NCI-H1048 (cell line): Measurements from ENCODE around the gene LRBA.

Source experiments
- DNase-seq: peaks from one replicate; lab custom pipeline; 2025; lab: John Stamatoyannopoulos, UW

LRBA gene

DNA sequence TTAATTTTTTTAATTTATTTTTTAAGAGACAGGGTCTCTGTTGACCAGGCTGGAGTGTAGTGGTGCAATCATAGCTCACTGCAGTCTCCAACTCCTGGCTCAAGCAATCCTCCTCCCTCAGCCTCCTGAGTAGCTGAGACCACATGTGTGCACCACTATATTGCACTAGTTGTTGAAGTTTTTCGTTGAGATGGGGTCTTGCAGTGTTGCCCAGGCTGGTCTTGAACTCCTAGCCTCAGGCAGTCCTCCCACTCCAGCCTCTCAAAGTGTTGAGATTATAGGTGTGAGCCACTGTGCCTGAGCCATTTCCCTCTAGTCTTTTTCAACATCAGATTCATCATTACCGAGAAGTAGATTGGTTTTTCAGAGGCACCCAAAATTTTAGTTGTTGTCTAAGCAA lies 771.2 kb downstream of the LRBA start:
- DNase-seq, result no peak

- DNase-seq, result peak; percentile 33
Observed at GRCh38 chr4:150242820-150243458, 772.1 kb downstream of the LRBA start.

- DNase-seq, result no peak
Observed at GRCh38 chr4:150240011-150240410, 775.1 kb downstream of the LRBA start.

GRCh38 chr4:150238591-150238990 lies 776.5 kb downstream of the LRBA start:
- no peak for DNase-seq

DNA sequence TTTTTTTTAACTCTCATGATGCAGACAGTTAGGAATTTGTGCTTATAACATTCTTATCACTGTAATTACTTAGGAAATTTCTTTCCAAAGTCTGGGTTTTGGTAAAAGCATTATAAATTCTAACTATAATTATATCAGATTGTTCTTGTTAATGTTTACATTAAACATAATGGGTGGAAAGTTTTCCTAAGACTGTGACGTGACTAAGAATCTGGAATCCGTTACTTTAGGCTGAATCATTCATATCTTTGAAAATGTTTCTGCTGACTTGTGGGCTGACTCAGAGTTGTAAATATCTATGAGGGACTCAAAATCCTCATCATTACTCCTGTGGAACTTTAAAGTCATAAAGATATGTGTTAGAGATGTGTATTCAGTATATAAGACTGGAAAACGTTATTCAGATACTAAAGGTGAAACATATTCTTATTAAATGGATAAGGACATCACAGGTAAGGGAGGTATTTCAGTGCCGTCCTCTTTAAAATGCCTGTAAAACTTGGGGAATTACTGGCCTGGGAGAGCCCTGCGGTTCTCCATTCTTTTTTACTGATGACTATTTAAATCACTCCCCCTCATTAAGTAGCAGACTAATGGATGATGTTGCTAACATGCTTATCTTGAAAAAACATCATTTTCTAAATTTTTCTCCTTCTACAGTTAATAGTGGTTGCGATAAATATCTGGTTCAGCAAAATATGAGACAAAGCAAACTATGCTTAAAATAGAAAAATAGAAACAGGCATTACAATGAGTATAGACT lies 777.8 kb downstream of the LRBA start:
- DNase-seq, result no peak

- no peak for DNase-seq
Observed at GRCh38 chr4:150236626-150237025, 778.5 kb downstream of the LRBA start.

DNA sequence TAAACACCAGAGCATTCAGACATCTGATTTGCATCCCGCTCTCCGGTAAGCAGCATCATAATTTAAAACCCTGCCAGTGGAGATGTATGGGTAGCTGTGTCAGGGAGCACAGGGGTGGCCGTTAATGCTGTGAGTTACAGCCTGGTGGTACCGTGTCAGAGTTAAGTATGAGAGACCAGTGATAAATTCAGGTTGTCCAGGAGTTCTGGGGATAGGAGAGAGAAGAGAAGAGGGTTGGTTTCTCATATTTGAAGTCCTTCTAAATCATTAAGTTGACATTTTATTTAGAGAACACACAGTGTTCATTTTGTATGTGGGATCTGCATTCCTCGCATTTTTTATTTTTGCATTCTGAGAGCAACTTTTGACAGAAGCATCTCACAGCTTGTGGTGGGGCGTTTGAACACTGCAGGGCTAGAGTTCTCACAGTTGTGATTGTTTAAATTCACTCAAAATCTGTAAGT lies 779.2 kb downstream of the LRBA start:
- DNase-seq, result peak; percentile 3

DNA sequence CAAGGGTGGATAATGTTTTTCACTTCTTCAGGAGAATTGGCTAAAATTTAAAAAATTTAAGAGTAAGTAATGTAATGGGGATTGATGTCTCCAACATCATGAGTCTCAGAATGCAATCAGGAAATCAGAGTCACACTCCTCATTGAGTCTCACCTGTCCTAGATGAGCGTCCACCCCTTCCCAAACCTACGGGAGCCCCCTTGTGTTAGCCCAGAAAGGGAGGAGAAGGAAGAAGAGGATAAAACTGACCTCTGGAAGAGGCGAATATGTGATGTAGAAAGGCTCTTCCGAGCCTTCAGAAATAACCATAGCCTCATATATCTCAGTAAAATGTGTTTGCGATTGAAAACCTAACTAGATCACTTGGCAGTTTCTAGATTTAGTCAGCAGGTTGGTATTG lies 779.8 kb downstream of the LRBA start:
- DNase-seq, result no peak

GRCh38 chr4:150234246-150234645 lies 780.8 kb downstream of the LRBA start:
- no peak for DNase-seq

GRCh38 chr4:150232029-150232428 lies 783.1 kb downstream of the LRBA start:
- DNase-seq, result no peak

DNA sequence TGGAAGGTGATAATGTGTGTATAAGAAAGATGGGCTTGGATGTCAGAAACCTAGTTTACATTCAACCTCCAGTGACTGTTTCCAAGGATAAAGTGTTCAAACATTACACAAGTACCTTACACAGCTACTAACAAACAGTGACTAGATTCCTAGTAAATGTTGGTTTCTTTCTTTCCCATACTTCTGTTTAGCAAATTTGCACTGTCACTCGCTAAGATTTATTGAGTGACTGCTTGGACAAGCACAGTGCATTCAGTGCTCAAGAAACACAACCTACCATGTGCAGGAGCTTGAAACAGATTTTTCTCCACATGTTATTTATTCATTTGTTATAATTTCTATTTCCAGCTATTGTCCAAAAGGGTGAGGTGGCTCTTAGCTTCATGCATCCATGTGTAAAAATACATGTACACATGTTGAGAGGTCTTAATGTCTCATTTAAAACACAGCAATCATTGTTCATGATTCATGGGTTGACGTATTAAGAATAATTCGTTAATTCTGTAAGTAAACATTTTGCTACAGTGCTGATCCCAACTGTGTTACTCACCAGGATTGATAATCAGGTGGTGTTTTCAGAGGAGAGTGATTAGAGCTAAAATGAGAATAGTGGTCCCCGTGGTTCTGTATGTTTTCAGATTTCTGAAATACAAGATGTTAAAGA lies 783.8 kb downstream of the LRBA start:
- DNase-seq, result no peak

DNA sequence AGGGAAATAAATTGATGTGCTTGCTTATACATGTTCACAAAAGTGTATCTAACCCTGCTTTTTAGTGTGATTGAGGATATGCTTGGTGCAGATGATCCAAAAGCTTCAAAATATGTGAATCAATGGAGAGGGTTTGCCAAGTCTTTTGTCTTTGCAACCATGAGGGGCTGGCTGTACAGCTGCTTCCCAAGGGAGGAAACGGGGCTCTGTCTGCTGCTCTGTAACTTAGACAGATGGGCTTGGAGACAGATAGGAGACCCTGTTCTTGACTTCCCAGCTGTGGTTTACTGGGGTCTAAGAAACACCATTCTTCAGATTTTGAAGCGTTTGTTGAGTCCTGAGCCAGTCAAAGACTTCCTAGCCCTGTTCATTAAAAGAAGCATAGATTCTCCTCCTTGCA lies 784.5 kb downstream of the LRBA start:
- DNase-seq, result no peak

DNA sequence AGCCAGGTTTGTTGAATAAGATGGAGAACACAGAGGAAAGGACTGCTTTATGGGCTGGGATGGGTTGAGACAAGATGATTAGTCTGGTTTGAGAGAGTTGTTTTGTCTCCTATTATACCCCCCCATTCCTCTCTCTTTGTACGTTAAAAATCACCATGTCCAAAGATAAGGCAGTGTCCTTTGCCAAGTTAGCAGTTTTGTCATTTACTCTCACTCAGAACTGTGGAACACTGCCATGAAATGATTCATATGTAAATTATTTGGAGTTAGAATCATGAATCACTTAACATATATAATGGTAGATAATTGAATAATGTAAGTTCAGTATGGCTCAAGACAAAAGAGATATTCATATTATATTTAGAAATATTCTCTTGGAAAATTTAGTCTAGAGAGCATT lies 785.6 kb downstream of the LRBA start:
- peak; percentile 46 for DNase-seq

- DNase-seq, result no peak
Observed at GRCh38 chr4:150224896-150225591, 790.0 kb downstream of the LRBA start.

DNA sequence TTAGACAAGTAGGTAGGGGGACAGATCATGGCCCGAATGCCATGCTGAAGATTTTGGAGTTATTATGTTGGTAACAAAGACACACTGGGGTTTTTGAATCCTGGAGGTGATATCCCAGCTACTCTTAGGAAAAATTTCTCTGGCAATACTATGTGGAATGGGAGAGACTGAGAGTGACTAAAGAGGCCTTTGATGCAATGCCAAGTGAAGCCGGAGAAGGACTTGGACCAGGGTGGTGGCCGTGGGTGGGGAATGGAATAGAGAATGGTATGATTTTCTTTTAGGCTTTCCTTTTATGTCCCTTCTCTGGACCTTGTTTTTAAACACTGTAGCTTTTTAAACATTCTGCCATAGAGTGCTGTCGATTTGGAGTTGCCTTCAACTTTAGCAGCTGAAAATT lies 795.2 kb downstream of the LRBA start:
- no peak for DNase-seq

- no peak for DNase-seq
Observed at GRCh38 chr4:150218447-150218846, 796.6 kb downstream of the LRBA start.

- no peak for DNase-seq
Observed at GRCh38 chr4:150217808-150218207, 797.3 kb downstream of the LRBA start.

GRCh38 chr4:150217192-150217591 lies 797.9 kb downstream of the LRBA start:
- no peak for DNase-seq

GRCh38 chr4:150216726-150217125 lies 798.4 kb downstream of the LRBA start:
- no peak for DNase-seq

DNA sequence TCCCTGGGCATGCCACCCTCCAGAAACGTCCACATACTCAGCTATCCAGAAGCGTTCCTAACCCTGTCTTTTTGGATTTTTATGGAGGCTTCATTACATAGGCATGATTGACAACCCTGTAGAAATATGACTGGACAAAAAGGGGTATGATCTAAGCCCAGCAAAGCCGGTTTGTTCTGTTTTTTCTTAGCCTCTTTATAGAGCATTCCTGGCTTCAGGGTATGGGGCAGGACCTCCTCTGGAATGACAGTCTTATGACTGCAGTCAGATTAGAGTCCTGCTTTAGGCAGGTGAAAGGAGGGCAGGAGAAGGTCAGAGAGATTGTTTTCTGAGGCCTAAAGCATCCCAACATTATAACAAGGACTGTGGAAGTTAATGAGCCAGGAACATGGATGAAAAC lies 799.5 kb downstream of the LRBA start:
- no peak for DNase-seq
